Karpas-422 (cell line): ENCODE measurements around the gene TMX2. TPM values are rescaled to one million over a fixed set of nuclear protein-coding genes. Genes with fewer than 3 reads are reported as not detected.

ENCODE experiments used
- DNase-seq: peaks from one replicate; pipeline ENCODE4 v3.0.0-alpha.2; 2015
- H2AFZ ChIP-seq: fragments of 200-600 bp; sonication (generic); 2 replicates; pipeline ENCODE4 v1.6.1; 2014; ENCODE audit warnings: antibody characterized with exemption, low read length, mixed read lengths
- H3K27ac ChIP-seq: fragments of 200-600 bp; sonication (generic); 2 replicates; pipeline ENCODE4 v1.5.1; 2014; ENCODE audit warnings: mild to moderate bottlenecking, low read length, moderate library complexity
- H3K27me3 ChIP-seq: fragments of 200-600 bp; sonication (generic); 2 replicates; pipeline ENCODE4 v1.6.1; 2014; ENCODE audit warnings: low read length, mixed read lengths
- H3K36me3 ChIP-seq: fragments of 200-600 bp; sonication (generic); 2 replicates; pipeline ENCODE4 v1.6.1; 2014; ENCODE audit warnings: low read length, mixed read lengths; ENCODE audit not compliant: insufficient read depth
- H3K4me1 ChIP-seq: fragments of 200-600 bp; sonication (generic); 2 replicates; pipeline ENCODE4 v1.6.1; 2014; ENCODE audit warnings: mild to moderate bottlenecking, low read length, mixed read lengths
- H3K4me2 ChIP-seq: fragments of 200-600 bp; sonication (generic); 2 replicates; pipeline ENCODE4 v1.6.1; 2014; ENCODE audit warnings: low read length, low read depth, mild to moderate bottlenecking; ENCODE audit not compliant: poor library complexity, severe bottlenecking
- H3K4me3 ChIP-seq: fragments of 200-600 bp; sonication (generic); 2 replicates; pipeline ENCODE4 v1.5.1; 2014; ENCODE audit warnings: mild to moderate bottlenecking, antibody characterized with exemption, low read length, mixed read lengths
- H3K79me2 ChIP-seq: fragments of 200-600 bp; sonication (generic); 2 replicates; pipeline ENCODE4 v1.6.1; 2014; ENCODE audit warnings: mild to moderate bottlenecking, low read length, mixed read lengths
- H3K9ac ChIP-seq: fragments of 200-600 bp; sonication (generic); 2 replicates; pipeline ENCODE4 v1.6.0; 2014; ENCODE audit warnings: low read length
- H3K9me2 ChIP-seq: fragments of 200-600 bp; sonication (generic), shearing (Covaris generic); replicated peaks from 2 replicates; pipeline ENCODE4 v1.6.0; 2014; ENCODE audit warnings: mild to moderate bottlenecking, low read length, moderate library complexity; ENCODE audit not compliant: insufficient read depth
- H3K9me3 ChIP-seq: fragments of 300-700, 200-600 bp; sonication (generic); 2 replicates; pipeline ENCODE4 v1.6.1; 2014; ENCODE audit warnings: low read length, mixed read lengths
- H4K20me1 ChIP-seq: fragments of 200-600 bp; sonication (generic); 2 replicates; pipeline ENCODE4 v1.6.1; 2014; ENCODE audit warnings: mild to moderate bottlenecking, antibody characterized with exemption, low read length, low read depth; ENCODE audit not compliant: insufficient read depth
- total RNA-seq: library from RNA; depleted of rRNA; stranded (reverse); fragments of >200 nt; shearing (Covaris generic); gene quantifications from 2 replicates; pipeline ENCODE4 v1.2.3, GENCODE V29; 2014; ENCODE audit warnings: low replicate concordance

Gene TMX2
- total RNA-seq, 1 experiment from 2014 or later = 91.2 TPM

GRCh38 chr11:57728829-57729228 is 16.4 kb downstream of the TMX2 start:
- Histone ChIP-seq H3K9me2 (no peaks in the 10 kb centered on the region), H2AFZ (no peak overlapping the region), H3K27ac (peak overlapping the region; percentile 64), H3K36me3 (peaks cover 5% of the 10 kb centered on the region; the same call in 1 of the 2 replicates), H3K4me1 (peaks cover 35% of the 10 kb centered on the region), H3K4me3 (no peak overlapping the region), H4K20me1 (peaks cover 4% of the 10 kb centered on the region; the same call in 1 of the 2 replicates), H3K27me3 (no peaks in the 10 kb centered on the region), H3K4me2 (peak overlapping the region; percentile 51), H3K9ac (peak overlapping the region; percentile 30; the same call in 1 of the 2 replicates), H3K79me2 (peaks cover 97% of the 10 kb centered on the region), H3K9me3 (no peaks in the 10 kb centered on the region)
- DNase-seq = no peak

- H2AFZ ChIP-seq = no peak overlapping the region
- peak overlapping the region; percentile 64 for H3K27ac ChIP-seq
- H3K4me1 ChIP-seq = peaks cover 35% of the 10 kb centered on the region
- H3K9me3 ChIP-seq = no peaks in the 10 kb centered on the region
- H3K79me2 ChIP-seq = peaks cover 95% of the 10 kb centered on the region
- peak overlapping the region; percentile 51 for H3K4me2 ChIP-seq
- 0 out of 2 replicates have a peak overlapping the region, but pooled peaks have one; percentile 30 for H3K9ac ChIP-seq
- DNase-seq = no peak
- no peak overlapping the region for H3K4me3 ChIP-seq
- no peaks in the 10 kb centered on the region for H3K27me3 ChIP-seq
- peaks cover 5% of the 10 kb centered on the region; the same call in 1 of the 2 replicates for H3K36me3 ChIP-seq
- peaks cover 4% of the 10 kb centered on the region; the same call in 1 of the 2 replicates for H4K20me1 ChIP-seq
- H3K9me2 ChIP-seq = no peaks in the 10 kb centered on the region
These were observed 17.1 kb downstream of the TMX2 start for GRCh38 chr11:57729479-57729878.

- no peaks in the 10 kb centered on the region for H3K9me2 ChIP-seq
- H3K4me1 ChIP-seq = peaks cover 21% of the 10 kb centered on the region
- peaks cover 86% of the 10 kb centered on the region for H3K79me2 ChIP-seq
- no peak overlapping the region for H3K9ac ChIP-seq
- H4K20me1 ChIP-seq = peaks cover 4% of the 10 kb centered on the region; the same call in 1 of the 2 replicates
- no peaks in the 10 kb centered on the region for H3K9me3 ChIP-seq
- no peaks in the 10 kb centered on the region for H3K27me3 ChIP-seq
- no peaks in the 10 kb centered on the region; the same call in 1 of the 2 replicates for H3K36me3 ChIP-seq
- H2AFZ ChIP-seq = no peak overlapping the region
- no peak overlapping the region for H3K27ac ChIP-seq
- no peak overlapping the region for H3K4me2 ChIP-seq
- DNase-seq = no peak
- H3K4me3 ChIP-seq = no peak overlapping the region
These were observed 20.3 kb downstream of the TMX2 start for GRCh38 chr11:57732661-57733060.

- H3K27ac ChIP-seq = no peak overlapping the region
These were observed 23.4 kb downstream of the TMX2 start for GRCh38 chr11:57735619-57736298.

GRCh38 chr11:57741132-57742086 is 29.0 kb downstream of the TMX2 start, which contains the start of gene SELENOH:
TSS of gene SELENOH (plus strand) at chr11:57741491. CDS start at chr11:57741596, 105 bp downstream.
- H3K79me2 ChIP-seq = peaks cover 28% of the 10 kb centered on the region
- no peaks in the 10 kb centered on the region for H3K9me2 ChIP-seq
- no peaks in the 10 kb centered on the region for H3K27me3 ChIP-seq
- H3K9ac ChIP-seq = peak within 1 kb of the TSS; percentile 93
- peak within 1 kb of the TSS; percentile 73 for H3K27ac ChIP-seq
- peak; percentile 98 for DNase-seq
- H3K9me3 ChIP-seq = no peaks in the 10 kb centered on the region
- peaks cover 18% of the 10 kb centered on the region for H3K4me1 ChIP-seq
- no peaks in the 10 kb centered on the region for H4K20me1 ChIP-seq
- H2AFZ ChIP-seq = no peak within 1 kb of the TSS
- peak within 1 kb of the TSS; percentile 84 for H3K4me3 ChIP-seq
- peaks cover 24% of the 10 kb centered on the region; the same call in 1 of the 2 replicates for H3K36me3 ChIP-seq
- H3K4me2 ChIP-seq = peak within 1 kb of the TSS; percentile 72

More at GRCh38 chr11:57735619-57736298, 23.4 kb downstream of the TMX2 start:
- Histone ChIP-seq H3K4me2 (no peak overlapping the region), H3K9me3 (no peaks in the 10 kb centered on the region), H3K79me2 (peaks cover 59% of the 10 kb centered on the region), H3K36me3 (peaks cover 4% of the 10 kb centered on the region; the same call in 1 of the 2 replicates), H2AFZ (no peak overlapping the region), H3K4me1 (peaks cover 6% of the 10 kb centered on the region), H3K9me2 (no peaks in the 10 kb centered on the region), H3K4me3 (no peak overlapping the region), H3K27me3 (no peaks in the 10 kb centered on the region), H3K9ac (no peak overlapping the region), H4K20me1 (peaks cover 4% of the 10 kb centered on the region; the same call in 1 of the 2 replicates)
- DNase-seq = peak; percentile 35

GRCh38 chr11:57742087-57742452 is 29.7 kb downstream of the TMX2 start:
- H3K4me3 ChIP-seq = peak overlapping the region; percentile 84
- peaks cover 22% of the 10 kb centered on the region for H3K79me2 ChIP-seq
- peaks cover 24% of the 10 kb centered on the region; the same call in 1 of the 2 replicates for H3K36me3 ChIP-seq
- no peaks in the 10 kb centered on the region for H4K20me1 ChIP-seq
- H2AFZ ChIP-seq = no peak overlapping the region
- peak; percentile 57 for DNase-seq
- peaks cover 18% of the 10 kb centered on the region for H3K4me1 ChIP-seq
- H3K4me2 ChIP-seq = peak overlapping the region; percentile 72
- H3K9me3 ChIP-seq = no peaks in the 10 kb centered on the region
- H3K27me3 ChIP-seq = no peaks in the 10 kb centered on the region
- H3K27ac ChIP-seq = peak overlapping the region; percentile 57
- H3K9me2 ChIP-seq = no peaks in the 10 kb centered on the region
- H3K9ac ChIP-seq = peak overlapping the region; percentile 93

GRCh38 chr11:57744357-57744756 is 32.0 kb downstream of the TMX2 start:
- Histone ChIP-seq H3K4me2 (no peak overlapping the region), H3K9me3 (no peaks in the 10 kb centered on the region), H4K20me1 (no peaks in the 10 kb centered on the region), H3K79me2 (peaks cover 20% of the 10 kb centered on the region), H3K27me3 (no peaks in the 10 kb centered on the region), H3K4me3 (no peak overlapping the region), H3K4me1 (peaks cover 18% of the 10 kb centered on the region), H3K36me3 (peaks cover 20% of the 10 kb centered on the region; the same call in 1 of the 2 replicates), H3K9me2 (no peaks in the 10 kb centered on the region), H2AFZ (no peak overlapping the region), H3K27ac (no peak overlapping the region), H3K9ac (no peak overlapping the region)
- DNase-seq = peak; percentile 32
